ENCODE results near the gene STON1.
"Not testable (repeated sequence)": the region's sequence is repeated elsewhere in the genome, so short reads cannot be mapped to it uniquely, and the experiment has no call there.

The STON1 gene

DNA sequence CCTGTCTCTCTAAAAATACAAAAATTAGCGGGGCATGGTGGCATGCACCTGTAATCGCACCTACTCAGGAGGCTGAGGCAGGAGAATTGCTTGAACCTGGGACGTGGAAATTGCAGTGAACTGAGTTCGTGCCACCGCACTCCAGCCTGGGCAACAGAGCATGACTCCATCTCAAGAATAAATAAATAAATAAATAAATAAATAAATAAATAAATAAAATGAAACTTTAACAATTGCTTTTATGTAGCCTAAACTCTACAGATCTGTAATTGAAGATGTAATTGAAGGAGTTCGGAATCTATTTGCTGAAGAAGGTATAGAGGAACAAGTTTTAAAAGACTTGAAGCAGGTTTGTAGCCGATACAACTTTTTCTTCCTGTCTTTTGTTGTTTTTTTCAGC is 90.7 kb downstream of the STON1 start:
- no peak for DNase-seq

DNA sequence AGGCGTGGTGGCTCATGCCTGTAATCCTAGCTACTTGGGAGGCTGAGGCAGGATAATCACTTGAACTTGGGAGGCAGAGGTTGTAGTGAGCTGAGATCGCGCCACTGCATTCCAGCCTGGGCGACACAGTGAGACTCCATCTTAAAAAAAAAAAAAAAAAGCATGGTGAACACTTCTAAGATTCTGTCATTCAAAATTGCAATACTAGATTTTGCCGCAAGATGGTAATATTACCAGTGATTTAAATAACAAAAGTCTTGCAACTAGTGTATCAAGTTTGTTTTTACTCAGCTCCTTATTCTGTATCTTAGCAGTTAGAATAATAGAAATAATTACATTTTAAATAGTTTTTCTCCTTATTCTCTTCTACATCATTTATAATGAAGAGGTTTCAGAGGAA is 92.7 kb downstream of the STON1 start:
- DNase-seq = not testable (repeated sequence)

DNA sequence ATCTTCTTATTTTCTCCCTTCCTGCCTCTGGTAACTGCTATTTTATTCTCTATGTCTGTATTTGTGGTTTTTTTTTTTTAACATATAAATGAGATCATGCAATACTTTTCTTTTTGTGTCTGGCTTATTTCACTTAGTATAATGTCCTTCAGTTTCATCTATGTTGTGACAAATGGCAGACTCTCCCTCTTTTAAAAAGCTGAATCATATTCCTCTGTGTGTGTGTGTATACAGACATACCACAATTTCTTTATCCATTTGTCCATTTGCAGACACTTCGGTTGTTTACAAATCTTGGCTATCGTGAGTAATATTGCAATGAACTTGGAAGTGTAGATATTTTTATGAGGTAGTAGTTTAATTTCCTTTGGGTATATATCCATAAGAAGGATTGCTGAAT is 94.7 kb downstream of the STON1 start:
- no peak for DNase-seq

DNA sequence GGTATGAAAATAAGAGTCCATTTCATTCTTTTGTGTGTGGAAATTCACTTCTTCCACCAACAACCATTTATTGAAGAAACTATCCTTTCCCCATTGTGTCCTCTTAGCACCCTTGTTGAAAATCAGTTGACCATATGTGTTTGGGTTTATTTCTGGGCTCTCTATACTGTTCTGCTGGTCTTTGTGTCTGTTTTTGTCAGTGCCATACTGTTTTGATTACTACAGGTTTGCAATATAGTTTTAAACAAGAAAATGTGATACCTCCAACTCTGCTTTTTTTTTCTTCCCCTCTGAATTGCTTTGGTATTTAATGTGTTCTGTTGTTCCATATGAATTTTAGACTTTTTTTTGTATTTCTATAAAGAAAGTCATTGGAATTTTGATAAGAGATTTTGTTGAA is 96.1 kb downstream of the STON1 start:
- DNase-seq = no peak

DNA sequence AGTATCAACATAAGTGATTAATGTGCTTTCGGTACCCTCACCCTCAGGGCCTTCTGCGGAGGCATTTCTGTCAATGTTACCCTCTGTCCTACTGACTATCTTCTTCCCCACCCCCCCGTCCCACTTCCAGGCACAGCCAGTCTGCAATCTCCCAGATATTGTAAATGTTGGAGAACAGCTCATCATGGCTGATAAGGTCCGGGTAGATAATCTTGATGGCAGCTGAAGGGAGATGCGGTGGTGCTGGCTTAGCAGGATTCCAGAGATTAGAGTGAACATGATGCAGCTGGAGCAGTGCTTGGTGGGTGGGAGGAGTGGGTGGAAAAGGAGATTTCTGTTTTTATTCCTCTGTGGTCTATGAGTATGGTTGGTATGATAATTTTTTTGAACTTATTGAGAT is 103.2 kb downstream of the STON1 start:
- DNase-seq = no peak

DNA sequence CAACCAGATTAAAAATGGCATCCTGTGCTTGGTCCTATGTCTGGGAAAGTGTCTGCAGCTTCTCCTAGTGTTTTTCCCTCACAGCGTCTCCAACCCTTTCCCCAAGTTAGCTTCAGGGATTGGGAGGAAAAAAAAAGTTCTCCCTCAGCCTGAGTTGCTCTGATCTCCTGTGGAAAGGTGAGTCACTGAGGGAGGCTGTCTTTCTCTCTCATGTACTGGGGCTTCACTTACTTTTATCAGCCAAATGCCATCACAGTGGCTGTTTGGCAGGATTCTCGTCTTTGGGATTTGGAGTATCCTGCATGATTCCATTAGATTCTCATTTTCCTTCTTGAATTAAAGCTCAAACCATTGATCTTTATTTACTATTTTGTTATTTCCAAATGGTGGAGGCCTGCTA is 105.8 kb downstream of the STON1 start:
- no peak for DNase-seq

DNA sequence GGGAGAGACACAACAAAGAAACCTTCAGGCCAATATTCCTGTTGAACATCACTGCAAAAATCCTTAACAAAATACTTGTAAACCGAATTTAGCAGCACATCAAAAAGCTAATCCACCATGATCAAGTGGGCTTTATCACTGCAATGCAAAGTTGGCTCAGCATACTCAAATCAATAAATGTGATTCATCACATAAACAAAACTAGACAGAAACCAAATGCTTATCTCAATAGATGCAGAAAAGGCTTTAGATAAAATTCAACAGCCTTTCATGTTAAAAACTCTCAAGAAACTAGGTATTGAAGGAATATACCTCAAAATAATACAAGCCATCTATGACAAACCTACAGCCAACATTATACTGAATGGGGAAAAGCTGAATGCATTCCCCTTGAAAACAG is 108.3 kb downstream of the STON1 start:
- no peak for DNase-seq

Measured in suppressor macrophage (primary cell).